Endothelial cell of umbilical vein (primary cell): ENCODE results near the gene DDX46.

Source experiments
- EZH2 ChIP-seq: IDR thresholded peaks from 2 replicates; pipeline ENCODE4 v1.6.1; 2012; ENCODE audit warnings: borderline replicate concordance, low read depth, mild to moderate bottlenecking, moderate library complexity, low read length, inconsistent platforms; ENCODE audit not compliant: severe bottlenecking
- GATA2 ChIP-seq: IDR thresholded peaks from 2 replicates; pipeline ENCODE4 v1.7.0; 2011; ENCODE audit warnings: low read depth, mild to moderate bottlenecking, moderate library complexity, mixed read lengths, low read length; ENCODE audit not compliant: insufficient read length, insufficient read depth
- POLR2A ChIP-seq: IDR thresholded peaks from 2 replicates; pipeline ENCODE4 v1.6.1; 2012; ENCODE audit warnings: low read depth, mild to moderate bottlenecking, control low read depth, low read length
- POLR2AphosphoS5 ChIP-seq: IDR thresholded peaks from 2 replicates; pipeline ENCODE4 v1.6.1; 2012; ENCODE audit warnings: low read depth, mild to moderate bottlenecking, control low read depth, low read length, moderate library complexity; ENCODE audit not compliant: insufficient read depth
- TF ChIP-seq, protein P1 (sequence below), 2 donors: IDR thresholded peaks; 1 replicate in 1 of 2; 2 replicates in 1 of 2; pipeline ENCODE4 v1.5.1; 2011; ENCODE audit warnings: low read length in 2 of 2, mild to moderate bottlenecking in 2 of 2, moderate library complexity in 2 of 2, control low read depth in 1 of 2, inconsistent platforms in 1 of 2, low read depth in 1 of 2; ENCODE audit not compliant: insufficient read depth in 1 of 2; ENCODE audit errors: extremely low read depth in 1 of 2
- TF ChIP-seq, protein P2 (sequence below): IDR thresholded peaks from 2 replicates; pipeline ENCODE4 v1.6.1; 2011; ENCODE audit not compliant: insufficient read depth, insufficient read length

DNA sequence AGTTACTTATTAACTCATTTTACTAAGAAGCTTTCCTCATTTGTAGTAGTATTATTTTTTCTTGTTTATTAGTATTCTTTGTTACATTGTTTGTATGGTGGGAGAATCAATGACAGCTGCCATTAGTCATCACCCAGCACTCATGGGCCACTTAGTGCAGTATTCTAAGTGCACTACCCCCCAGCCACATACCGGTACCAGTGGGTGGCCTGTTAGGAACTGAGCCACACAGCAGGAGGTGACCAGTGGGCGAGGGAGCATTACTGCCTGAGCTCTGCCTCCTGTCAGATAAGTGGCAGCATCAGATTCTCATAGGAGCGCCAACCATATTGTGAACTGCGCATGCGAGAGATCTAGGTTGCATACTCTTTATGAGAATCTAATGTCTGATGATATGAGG, 44.5 kb upstream of the DDX46 start:
- TF ChIP-seq, protein P1, sequence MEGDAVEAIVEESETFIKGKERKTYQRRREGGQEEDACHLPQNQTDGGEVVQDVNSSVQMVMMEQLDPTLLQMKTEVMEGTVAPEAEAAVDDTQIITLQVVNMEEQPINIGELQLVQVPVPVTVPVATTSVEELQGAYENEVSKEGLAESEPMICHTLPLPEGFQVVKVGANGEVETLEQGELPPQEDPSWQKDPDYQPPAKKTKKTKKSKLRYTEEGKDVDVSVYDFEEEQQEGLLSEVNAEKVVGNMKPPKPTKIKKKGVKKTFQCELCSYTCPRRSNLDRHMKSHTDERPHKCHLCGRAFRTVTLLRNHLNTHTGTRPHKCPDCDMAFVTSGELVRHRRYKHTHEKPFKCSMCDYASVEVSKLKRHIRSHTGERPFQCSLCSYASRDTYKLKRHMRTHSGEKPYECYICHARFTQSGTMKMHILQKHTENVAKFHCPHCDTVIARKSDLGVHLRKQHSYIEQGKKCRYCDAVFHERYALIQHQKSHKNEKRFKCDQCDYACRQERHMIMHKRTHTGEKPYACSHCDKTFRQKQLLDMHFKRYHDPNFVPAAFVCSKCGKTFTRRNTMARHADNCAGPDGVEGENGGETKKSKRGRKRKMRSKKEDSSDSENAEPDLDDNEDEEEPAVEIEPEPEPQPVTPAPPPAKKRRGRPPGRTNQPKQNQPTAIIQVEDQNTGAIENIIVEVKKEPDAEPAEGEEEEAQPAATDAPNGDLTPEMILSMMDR (IDR thresholded peaks at IDR 0.05; ENCODE audit: extremely low read depth in 1 of 2, insufficient read depth in 1 of 2, low read depth in 1 of 2, low read length in 2 of 2), result no peak
- TF ChIP-seq POLR2A, result no peak
- TF ChIP-seq, protein P2, sequence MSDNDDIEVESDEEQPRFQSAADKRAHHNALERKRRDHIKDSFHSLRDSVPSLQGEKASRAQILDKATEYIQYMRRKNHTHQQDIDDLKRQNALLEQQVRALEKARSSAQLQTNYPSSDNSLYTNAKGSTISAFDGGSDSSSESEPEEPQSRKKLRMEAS, result no peak
- no peak for TF ChIP-seq EZH2
- TF ChIP-seq POLR2AphosphoS5, result no peak
- TF ChIP-seq GATA2, result no peak
